Brain microvascular endothelial cell (primary cell): ENCODE results near the gene GKN1.

Experiments used
- DNase-seq: peaks from one replicate; pipeline ENCODE4 v3.0.0-alpha.2; 2020
- H3K27ac ChIP-seq: fragments of 250-450 bp; sonication (Bioruptor Pico); 2 replicates; pipeline ENCODE4 v1.5.1; 2020; ENCODE audit warnings: mild to moderate bottlenecking, moderate library complexity
- H3K27me3 ChIP-seq: fragments of 250-450 bp; sonication (Bioruptor Pico); replicated peaks from 2 replicates; pipeline ENCODE4 v1.5.1; 2020; ENCODE audit warnings: mild to moderate bottlenecking
- H3K36me3 ChIP-seq: fragments of 250-450 bp; sonication (Bioruptor Pico); replicated peaks from 2 replicates; pipeline ENCODE4 v1.5.1; 2020; ENCODE audit warnings: mild to moderate bottlenecking
- H3K4me3 ChIP-seq: 2 replicates; pipeline ENCODE4 v1.5.1; 2011; ENCODE audit warnings: low read depth, mild to moderate bottlenecking, control low read depth, low read length, moderate library complexity
- CTCF ChIP-seq: IDR thresholded peaks from 2 replicates; pipeline ENCODE4 v1.5.1; 2011; ENCODE audit warnings: low read depth, mild to moderate bottlenecking, moderate library complexity, low read length, control low read depth, inconsistent platforms; ENCODE audit errors: missing control alignments
- in situ Hi-C: cut with HindIII; loops from 2 replicates; pipeline ENCODE4 v1.10.0; 2017; ENCODE audit warnings: low sequenced_read_pairs, low pct_ligation_motif_present

GKN1 gene

GRCh38 chr2:68974946-68975665 lies 670 bp downstream of the GKN1 start:
- peak; percentile 32 for DNase-seq
- no peak for TF ChIP-seq CTCF
- Histone ChIP-seq H3K4me3 (no peak overlapping the region), H3K27ac (no peak overlapping the region), H3K27me3 (no peaks in the 10 kb centered on the region), H3K36me3 (no peaks in the 10 kb centered on the region)
- in situ Hi-C loops, result no loop called here

GRCh38 chr2:68975844-68976243 lies 1.4 kb downstream of the GKN1 start:
- TF ChIP-seq CTCF, result no peak
- no peak for DNase-seq
- no peak overlapping the region for H3K4me3 ChIP-seq
- in situ Hi-C loops, result no loop called here
- H3K36me3 ChIP-seq, result no peaks in the 10 kb centered on the region
- no peak overlapping the region for H3K27ac ChIP-seq
- H3K27me3 ChIP-seq, result no peaks in the 10 kb centered on the region

- no peaks in the 10 kb centered on the region for H3K36me3 ChIP-seq
- DNase-seq, result no peak
- no peak overlapping the region for H3K27ac ChIP-seq
- H3K27me3 ChIP-seq, result no peaks in the 10 kb centered on the region
- no peak overlapping the region for H3K4me3 ChIP-seq
- TF ChIP-seq CTCF, result no peak
- in situ Hi-C loops, result no loop called here
Observed at GRCh38 chr2:68977453-68977852, 3.0 kb downstream of the GKN1 start.

GRCh38 chr2:68978098-68978497 lies 3.7 kb downstream of the GKN1 start:
- Histone ChIP-seq H3K27ac (no peak overlapping the region), H3K27me3 (no peaks in the 10 kb centered on the region), H3K4me3 (no peak overlapping the region), H3K36me3 (no peaks in the 10 kb centered on the region)
- TF ChIP-seq CTCF, result no peak
- in situ Hi-C loops, result no loop called here
- no peak for DNase-seq

GRCh38 chr2:68980956-68981355 lies 6.5 kb downstream of the GKN1 start:
- no peak for DNase-seq
- Histone ChIP-seq H3K4me3 (no peak overlapping the region), H3K27me3 (no peaks in the 10 kb centered on the region), H3K36me3 (no peaks in the 10 kb centered on the region), H3K27ac (no peak overlapping the region)
- in situ Hi-C loops, result no loop called here
- no peak for TF ChIP-seq CTCF

GRCh38 chr2:68987021-68987503 lies 12.6 kb downstream of the GKN1 start:
- Histone ChIP-seq H3K27me3 (no peaks in the 10 kb centered on the region), H3K27ac (no peak overlapping the region), H3K4me3 (no peak overlapping the region), H3K36me3 (no peaks in the 10 kb centered on the region)
- in situ Hi-C loops, result no loop called here
- no peak for TF ChIP-seq CTCF
- DNase-seq, result no peak
